ENCODE results near the gene PATL1. TPM values are rescaled to one million over a fixed set of nuclear protein-coding genes. Genes with fewer than 3 reads are reported as not detected.

Gene PATL1
- polyA plus RNA-seq, 1 of the 3 experiments (the other 2 are of a cell fraction), result 20.5 TPM

- Histone ChIP-seq H3K9ac (no peak overlapping the region), H3K4me3 (ENCODE audit: low read depth in 2 of 2, low read length in 1 of 2) (no peak overlapping the region), H4K20me1 (ENCODE audit: insufficient read depth) (peaks cover 6% of the 10 kb centered on the region; the same call in 1 of the 2 replicates), H3K36me3 (replicated peaks in 1 of 2; ENCODE audit: control insufficient read depth in 1 of 2, insufficient read depth in 2 of 2, low read length in 1 of 2) (peaks cover 71% of the 10 kb centered on the region in 2 experiments), H3K9me2 (no peaks in the 10 kb centered on the region), H3K9me3 (no peaks in the 10 kb centered on the region), H3K27ac (ENCODE audit: low read depth in 2 of 2, low read length in 1 of 2) (no peak overlapping the region), H3K4me1 (ENCODE audit: control insufficient read depth in 1 of 2, insufficient read depth in 2 of 2, low read depth in 1 of 2, low read length in 1 of 2) (no peaks in the 10 kb centered on the region), H2AFZ (ENCODE audit: low read depth) (no peak overlapping the region), H3F3A (replicated peaks; ENCODE audit: insufficient read depth) (no peaks in the 10 kb centered on the region), H3K79me2 (ENCODE audit: insufficient read depth) (peaks cover 40% of the 10 kb centered on the region; the same call in 1 of the 2 replicates), H3K4me2 (no peak overlapping the region), H3K27me3 (ENCODE audit: insufficient read depth) (no peaks in the 10 kb centered on the region)
- no peak for TF ChIP-seq SIN3A (IDR thresholded peaks at IDR 0.05; ENCODE audit: borderline replicate concordance, low read depth, low read length)
- no peak for TF ChIP-seq USF2 (IDR thresholded peaks at IDR 0.05; ENCODE audit: borderline replicate concordance, low read depth, low read length)
- TF ChIP-seq FOXJ3 (CRISPR knock-in tag; IDR thresholded peaks at IDR 0.05), result no peak
- TF ChIP-seq RCOR1 (IDR thresholded peaks at IDR 0.05; ENCODE audit: low read length), result no peak
- no peak for TF ChIP-seq MEF2A (IDR thresholded peaks at IDR 0.05; ENCODE audit: borderline replicate concordance, low read depth)
- TF ChIP-seq IRF3 (IDR thresholded peaks at IDR 0.05; ENCODE audit: low read depth, low read length), result no peak
- no peak for TF ChIP-seq EZH2phosphoT487 (IDR thresholded peaks at IDR 0.05; ENCODE audit: borderline replicate concordance, low read depth)
- no peak for TF ChIP-seq CHD2 (IDR thresholded peaks at IDR 0.05; ENCODE audit: low read length, partially characterized antibody)
- no peak for TF ChIP-seq NRF1 (IDR thresholded peaks at IDR 0.05; ENCODE audit: low read depth, low read length)
- ChIA-PET CTCF (interaction anchor here (1.4 kb wide), 1 partner anchor 10 kb away, joined by 4 read pairs; no protein-coding TSS in a partner anchor), POLR2A (no interaction called here)
- 86% methylated on average over 4 of the region's 4 CpGs for WGBS (ENCODE audit: low lambda C conversion rate)
- no peak for DNase-seq
These were observed 67.0 kb downstream of the PATL1 start for GRCh38 chr11:59601788-59602187.

GRCh38 chr11:59600636-59601035 lies 68.2 kb downstream of the PATL1 start:
- H3K4me3 ChIP-seq (ENCODE audit: low read depth in 2 of 2, low read length in 1 of 2), result no peak overlapping the region
- no peak overlapping the region for H2AFZ ChIP-seq (ENCODE audit: low read depth)
- H3K9me2 ChIP-seq, result no peaks in the 10 kb centered on the region
- H3K4me2 ChIP-seq, result no peak overlapping the region
- 91% methylated on average over 4 of the region's 4 CpGs for WGBS (ENCODE audit: low lambda C conversion rate)
- no peaks in the 10 kb centered on the region for H3K4me1 ChIP-seq (ENCODE audit: control insufficient read depth in 1 of 2, insufficient read depth in 2 of 2, low read depth in 1 of 2, low read length in 1 of 2)
- ChIA-PET CTCF (no interaction called here), POLR2A (no interaction called here)
- no peaks in the 10 kb centered on the region for H3F3A ChIP-seq (replicated peaks; ENCODE audit: insufficient read depth)
- peaks cover 29% of the 10 kb centered on the region; the same call in 1 of the 2 replicates for H3K79me2 ChIP-seq (ENCODE audit: insufficient read depth)
- peaks cover 6% of the 10 kb centered on the region; the same call in 1 of the 2 replicates for H4K20me1 ChIP-seq (ENCODE audit: insufficient read depth)
- peaks cover 66 to 68% of the 10 kb centered on the region in 2 experiments for H3K36me3 ChIP-seq (replicated peaks in 1 of 2; ENCODE audit: control insufficient read depth in 1 of 2, insufficient read depth in 2 of 2, low read length in 1 of 2)
- H3K27me3 ChIP-seq (ENCODE audit: insufficient read depth), result no peaks in the 10 kb centered on the region
- H3K9ac ChIP-seq, result no peak overlapping the region
- no peak for DNase-seq
- no peaks in the 10 kb centered on the region for H3K9me3 ChIP-seq
- no peak overlapping the region for H3K27ac ChIP-seq (ENCODE audit: low read depth in 2 of 2, low read length in 1 of 2)
- no peak for TF ChIP-seq PBX3 (IDR thresholded peaks at IDR 0.05)
- TF ChIP-seq ZBTB33 (IDR thresholded peaks at IDR 0.05; ENCODE audit: borderline replicate concordance, low read depth), result no peak
- no peak for TF ChIP-seq MXI1 (IDR thresholded peaks at IDR 0.05; ENCODE audit: low read depth, low read length)
- no peak for TF ChIP-seq CHD2 (IDR thresholded peaks at IDR 0.05; ENCODE audit: low read length, partially characterized antibody)
- no peak for TF ChIP-seq FOXJ3 (CRISPR knock-in tag; IDR thresholded peaks at IDR 0.05)
- no peak for TF ChIP-seq RXRA (IDR thresholded peaks at IDR 0.05; ENCODE audit: borderline replicate concordance, low read depth)
- no peak for TF ChIP-seq RFX5 (IDR thresholded peaks at IDR 0.05; ENCODE audit: low read length)
- TF ChIP-seq TCF12 (IDR thresholded peaks at IDR 0.05), result no peak
- TF ChIP-seq NRF1 (IDR thresholded peaks at IDR 0.05; ENCODE audit: low read depth, low read length), result no peak

Measured in SK-N-SH (cell line).